RWPE1 (cell line): ENCODE results near the gene RC3H1.
"Not testable (repeated sequence)": the region's sequence is repeated elsewhere in the genome, so short reads cannot be mapped to it uniquely, and the experiment has no call there.

Experiments used
- CTCF ChIA-PET: fragments of 350-600 bp; sonication (Branson Sonifier 250); formaldehyde crosslinking; extraction: SDS; loops from one replicate; lab custom pipeline; 2021; lab: Yijun Ruan, JAX
- POLR2A ChIA-PET: fragments of 400-600 bp; formaldehyde crosslinking; extraction: SDS; loops from one replicate; lab custom pipeline; 2020; ENCODE audit warnings: antibody characterized with exemption; ENCODE audit not compliant: low non-redundant PET; lab: Yijun Ruan, JAX
- DNase-seq: peaks from one replicate; pipeline ENCODE4 v3.0.0; 2012; ENCODE audit warnings: low spot score
- H3K27ac ChIP-seq: fragments of 450-650 bp; 2 replicates; pipeline ENCODE4 v1.5.1; 2017
- TF ChIP-seq, protein P1 (sequence below): fragments of 450-650 bp; conservative IDR thresholded peaks from 2 replicates; pipeline ENCODE4 v1.5.1; 2017; ENCODE audit warnings: low read depth, mild to moderate bottlenecking

RC3H1 gene, protein sequence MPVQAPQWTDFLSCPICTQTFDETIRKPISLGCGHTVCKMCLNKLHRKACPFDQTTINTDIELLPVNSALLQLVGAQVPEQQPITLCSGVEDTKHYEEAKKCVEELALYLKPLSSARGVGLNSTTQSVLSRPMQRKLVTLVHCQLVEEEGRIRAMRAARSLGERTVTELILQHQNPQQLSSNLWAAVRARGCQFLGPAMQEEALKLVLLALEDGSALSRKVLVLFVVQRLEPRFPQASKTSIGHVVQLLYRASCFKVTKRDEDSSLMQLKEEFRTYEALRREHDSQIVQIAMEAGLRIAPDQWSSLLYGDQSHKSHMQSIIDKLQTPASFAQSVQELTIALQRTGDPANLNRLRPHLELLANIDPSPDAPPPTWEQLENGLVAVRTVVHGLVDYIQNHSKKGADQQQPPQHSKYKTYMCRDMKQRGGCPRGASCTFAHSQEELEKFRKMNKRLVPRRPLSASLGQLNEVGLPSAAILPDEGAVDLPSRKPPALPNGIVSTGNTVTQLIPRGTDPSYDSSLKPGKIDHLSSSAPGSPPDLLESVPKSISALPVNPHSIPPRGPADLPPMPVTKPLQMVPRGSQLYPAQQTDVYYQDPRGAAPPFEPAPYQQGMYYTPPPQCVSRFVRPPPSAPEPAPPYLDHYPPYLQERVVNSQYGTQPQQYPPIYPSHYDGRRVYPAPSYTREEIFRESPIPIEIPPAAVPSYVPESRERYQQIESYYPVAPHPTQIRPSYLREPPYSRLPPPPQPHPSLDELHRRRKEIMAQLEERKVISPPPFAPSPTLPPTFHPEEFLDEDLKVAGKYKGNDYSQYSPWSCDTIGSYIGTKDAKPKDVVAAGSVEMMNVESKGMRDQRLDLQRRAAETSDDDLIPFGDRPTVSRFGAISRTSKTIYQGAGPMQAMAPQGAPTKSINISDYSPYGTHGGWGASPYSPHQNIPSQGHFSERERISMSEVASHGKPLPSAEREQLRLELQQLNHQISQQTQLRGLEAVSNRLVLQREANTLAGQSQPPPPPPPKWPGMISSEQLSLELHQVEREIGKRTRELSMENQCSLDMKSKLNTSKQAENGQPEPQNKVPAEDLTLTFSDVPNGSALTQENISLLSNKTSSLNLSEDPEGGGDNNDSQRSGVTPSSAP

DNA sequence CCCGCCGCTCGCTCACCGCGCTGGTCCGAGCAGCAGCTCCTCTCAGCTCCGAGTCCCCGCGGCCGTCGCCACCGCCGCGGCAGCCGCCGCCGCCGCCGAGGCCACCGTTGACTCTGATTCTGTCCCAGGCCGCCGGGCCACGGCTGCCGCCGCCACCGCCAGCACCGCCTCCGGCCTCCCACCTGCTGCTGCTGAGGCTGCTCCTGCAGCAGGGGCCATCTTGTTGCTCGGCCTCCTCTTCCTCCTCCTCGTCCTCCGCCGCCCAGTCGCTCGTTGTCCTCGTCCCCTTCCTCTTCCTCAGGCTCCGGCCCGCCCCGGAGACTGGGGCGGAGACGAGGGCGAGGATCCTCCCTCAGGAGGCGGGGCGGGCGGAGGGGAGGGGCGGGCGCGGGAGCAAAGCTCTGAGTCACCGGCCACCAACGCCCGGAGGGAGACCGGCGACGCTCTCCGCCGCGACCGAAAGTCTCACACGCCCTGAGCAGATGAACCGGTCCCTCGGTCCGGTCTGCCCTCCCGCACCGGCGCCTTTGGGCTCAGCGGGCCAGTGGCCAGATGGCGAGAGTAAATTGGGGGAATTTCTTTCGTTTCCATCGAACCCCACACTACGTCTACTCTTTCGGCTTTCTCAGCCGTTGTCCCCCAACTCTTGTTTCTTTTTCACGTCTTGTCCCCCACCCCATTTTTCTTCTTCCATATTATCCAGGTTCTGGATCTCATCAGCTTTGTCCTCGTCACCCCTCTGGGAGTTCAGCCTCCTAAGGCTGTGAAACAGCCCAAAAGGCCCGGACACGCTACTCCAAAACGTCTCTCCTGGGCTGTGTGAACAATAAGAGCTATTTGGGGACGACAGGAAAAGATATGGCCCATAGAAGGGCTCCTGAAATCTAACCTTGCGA lies at the start of gene RC3H1:
RC3H1 (minus strand) TSS at position 278 of the 896 bp plus-strand sequence. CDS start 29,372 bp downstream, outside the sequence.
- H3K27ac ChIP-seq: peak within 1 kb of the TSS; percentile 81
- POLR2A ChIA-PET: no interaction called here
- DNase-seq: peak; percentile 83
- TF ChIP-seq, protein P1, sequence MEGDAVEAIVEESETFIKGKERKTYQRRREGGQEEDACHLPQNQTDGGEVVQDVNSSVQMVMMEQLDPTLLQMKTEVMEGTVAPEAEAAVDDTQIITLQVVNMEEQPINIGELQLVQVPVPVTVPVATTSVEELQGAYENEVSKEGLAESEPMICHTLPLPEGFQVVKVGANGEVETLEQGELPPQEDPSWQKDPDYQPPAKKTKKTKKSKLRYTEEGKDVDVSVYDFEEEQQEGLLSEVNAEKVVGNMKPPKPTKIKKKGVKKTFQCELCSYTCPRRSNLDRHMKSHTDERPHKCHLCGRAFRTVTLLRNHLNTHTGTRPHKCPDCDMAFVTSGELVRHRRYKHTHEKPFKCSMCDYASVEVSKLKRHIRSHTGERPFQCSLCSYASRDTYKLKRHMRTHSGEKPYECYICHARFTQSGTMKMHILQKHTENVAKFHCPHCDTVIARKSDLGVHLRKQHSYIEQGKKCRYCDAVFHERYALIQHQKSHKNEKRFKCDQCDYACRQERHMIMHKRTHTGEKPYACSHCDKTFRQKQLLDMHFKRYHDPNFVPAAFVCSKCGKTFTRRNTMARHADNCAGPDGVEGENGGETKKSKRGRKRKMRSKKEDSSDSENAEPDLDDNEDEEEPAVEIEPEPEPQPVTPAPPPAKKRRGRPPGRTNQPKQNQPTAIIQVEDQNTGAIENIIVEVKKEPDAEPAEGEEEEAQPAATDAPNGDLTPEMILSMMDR: no peak
- CTCF ChIA-PET: interaction anchor here (0.6 to 0.7 kb wide), 2 partner anchors 73 to 543 kb away, joined by 4 to 6 read pairs; no protein-coding TSS in a partner anchor

DNA sequence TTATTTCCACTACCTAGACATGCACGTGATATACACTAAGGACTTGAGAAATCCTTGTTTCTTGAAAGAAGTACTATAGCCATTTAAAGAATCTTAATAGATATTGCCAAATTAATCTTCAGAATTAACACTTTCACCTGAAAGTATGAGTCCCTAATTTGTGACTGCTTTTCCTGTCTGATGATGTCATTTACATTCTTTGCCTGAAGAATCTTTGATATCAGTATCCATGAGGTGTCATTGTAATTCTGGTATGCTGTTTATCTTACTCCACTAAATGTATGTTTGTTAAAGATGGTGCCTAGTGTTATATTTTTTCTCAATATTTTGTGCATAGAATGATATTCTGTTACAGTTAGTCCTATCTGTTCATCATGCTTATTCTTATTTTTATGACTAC lies 48.5 kb upstream of the RC3H1 start:
- CTCF ChIA-PET: no interaction called here

DNA sequence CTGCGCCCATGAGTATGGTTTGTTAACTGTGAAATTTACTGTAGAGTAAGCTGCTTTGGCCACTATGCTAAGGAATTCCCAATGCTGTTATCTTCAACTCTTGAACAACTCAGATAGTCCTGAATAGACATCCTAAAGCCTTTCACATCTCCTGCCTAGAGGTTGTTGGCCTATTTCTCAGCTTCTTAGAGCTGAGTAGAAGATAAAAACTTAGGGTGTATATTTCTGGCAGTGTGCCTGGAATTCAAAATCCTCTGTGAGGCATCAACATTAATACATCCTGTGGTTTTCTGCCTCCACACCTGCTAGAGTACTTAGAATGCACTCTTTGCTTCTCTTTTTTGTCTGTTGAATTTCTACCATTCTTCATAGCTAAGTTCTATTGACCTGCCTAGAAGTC lies 45.8 kb upstream of the RC3H1 start:
- POLR2A ChIA-PET: no interaction called here
- CTCF ChIA-PET: interaction anchor here (0.5 to 0.7 kb wide), 3 partner anchors 207 to 783 kb away, joined by 3 to 4 read pairs (median 3); no protein-coding TSS in a partner anchor
- TF ChIP-seq, protein P1: no peak
- no peak for DNase-seq
- H3K27ac ChIP-seq: no peak overlapping the region

More for the DNA sequence above, 48.5 kb upstream of the RC3H1 start:
- no peak overlapping the region for H3K27ac ChIP-seq
- DNase-seq: no peak
- POLR2A ChIA-PET: no interaction called here
- TF ChIP-seq, protein P1: no peak

DNA sequence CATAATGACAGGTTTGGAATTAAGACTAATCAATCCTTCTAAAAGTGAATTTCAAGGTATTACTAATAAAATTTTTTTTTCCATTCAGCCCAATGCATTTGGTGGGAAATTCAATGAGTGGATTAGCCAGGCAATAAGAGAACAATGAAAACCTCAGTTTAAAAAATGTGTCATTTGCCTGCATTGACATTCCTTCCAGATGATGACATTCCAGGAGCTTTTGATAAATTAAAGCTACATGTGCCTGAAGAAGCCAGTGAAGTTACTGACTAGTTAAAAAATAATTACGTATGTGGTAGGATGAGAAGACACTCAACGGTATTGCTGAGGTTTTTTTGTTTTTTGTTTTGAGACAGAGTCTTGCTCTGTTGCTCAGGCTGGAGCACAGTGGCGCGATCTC lies 37.9 kb upstream of the RC3H1 start:
- TF ChIP-seq, protein P1: no peak
- no peak for DNase-seq
- CTCF ChIA-PET: interaction anchor here (0.6 kb wide), 1 partner anchor 72 kb away, joined by 4 read pairs; no protein-coding TSS in a partner anchor
- POLR2A ChIA-PET: no interaction called here
- no peak overlapping the region for H3K27ac ChIP-seq

DNA sequence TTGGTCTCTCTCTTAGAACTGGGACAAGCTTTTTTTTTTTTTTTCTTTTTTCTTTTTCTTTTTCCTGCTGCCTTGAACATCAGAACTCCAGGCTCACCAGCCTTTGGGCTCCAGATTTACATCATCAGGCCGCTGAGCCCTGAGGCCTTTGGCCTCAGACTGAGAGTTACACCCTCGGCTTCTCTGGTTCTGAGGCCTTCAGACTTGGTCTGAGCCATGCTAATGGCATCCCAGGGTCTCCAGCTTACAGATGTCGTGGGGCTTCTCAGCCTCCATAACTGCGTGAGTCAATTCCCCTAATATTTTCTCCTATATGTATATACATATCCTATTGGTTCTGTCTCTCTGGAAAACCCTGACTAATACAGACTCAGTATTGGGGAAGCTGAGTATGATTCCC lies 36.5 kb upstream of the RC3H1 start:
- CTCF ChIA-PET: no interaction called here
- POLR2A ChIA-PET: no interaction called here
- no peak for DNase-seq
- TF ChIP-seq, protein P1: no peak
- H3K27ac ChIP-seq: no peak overlapping the region

DNA sequence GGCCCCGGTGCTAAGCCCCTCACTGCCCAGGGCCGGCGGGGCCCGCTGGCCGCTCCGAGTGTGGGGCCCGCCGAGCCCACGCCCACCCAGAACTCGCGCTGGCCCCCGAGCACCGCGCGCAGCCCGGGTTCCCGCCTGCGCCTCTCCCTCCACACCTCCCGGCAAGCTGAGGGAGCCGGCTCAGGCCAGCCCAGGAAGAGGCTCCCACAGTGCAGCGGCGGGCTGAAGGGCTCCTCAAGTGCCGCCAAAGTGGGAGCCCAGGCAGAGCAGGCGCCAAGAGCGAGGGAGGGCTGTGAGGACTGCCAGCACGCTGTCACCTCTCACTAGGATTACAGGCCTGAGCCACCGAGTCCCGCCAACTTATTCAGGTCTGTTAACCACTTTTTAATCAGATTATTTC lies 34.5 kb upstream of the RC3H1 start:
- CTCF ChIA-PET, DNase-seq, POLR2A ChIA-PET, H3K27ac ChIP-seq: not testable (repeated sequence)

DNA sequence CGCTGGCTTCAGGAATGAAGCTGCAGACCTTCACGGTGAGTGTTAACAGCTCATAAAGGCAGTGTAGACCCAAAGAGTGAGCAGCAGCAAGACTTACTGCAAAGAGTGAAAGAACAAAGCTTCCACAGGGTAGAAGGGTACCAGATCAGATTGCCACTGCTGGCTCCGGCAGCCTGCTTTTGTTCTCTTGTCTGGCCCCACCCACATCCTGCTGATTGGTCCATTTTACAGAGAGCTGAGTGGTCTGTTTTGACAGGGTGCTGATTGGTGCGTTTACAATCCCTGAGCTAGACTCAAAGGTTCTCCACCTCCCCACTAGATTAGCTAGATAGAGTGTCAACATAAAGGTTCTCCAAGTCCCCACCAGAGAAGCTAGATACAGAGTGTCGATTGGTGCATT lies 33.6 kb upstream of the RC3H1 start:
- H3K27ac ChIP-seq, CTCF ChIA-PET, POLR2A ChIA-PET, DNase-seq: not testable (repeated sequence)
